PC-9 (cell line): Measurements from ENCODE around the gene GTF3C1. TPM values are rescaled to one million over a fixed set of nuclear protein-coding genes. Genes with fewer than 3 reads are reported as not detected.

Source experiments
- BruUV-seq: library from RNA; stranded (reverse); fragments of 400-500 nt; replicated peaks from 2 replicates; lab custom pipeline; 2021; lab: Mats Ljungman, UMichigan
- CTCF ChIA-PET: fragments of 300-600 bp; sonication (Branson Sonifier 250); formaldehyde crosslinking; loops from one replicate; lab custom pipeline; 2022; ENCODE audit warnings: antibody characterized with exemption; lab: Charles Lee
- POLR2A ChIA-PET: fragments of 300-600 bp; sonication (Branson Sonifier 250); formaldehyde crosslinking; loops from one replicate; lab custom pipeline; 2022; ENCODE audit warnings: antibody characterized with exemption; ENCODE audit not compliant: unreplicated experiment; lab: Charles Lee
- DNase-seq, 2 experiments: peaks; one replicate each; pipeline versions ENCODE4 v3.0.0 to v3.0.0-alpha.2; 2015 to 2022; ENCODE audit warnings: mixed read lengths in 1 of 2
- H2AFZ ChIP-seq: fragments of 200-600 bp; sonication (generic); 2 replicates; pipeline ENCODE4 v1.8.1; 2017; ENCODE audit warnings: antibody characterized with exemption
- H3F3A ChIP-seq: fragments of 200-600 bp; sonication (generic); 2 replicates; pipeline ENCODE4 v1.8.1; 2017; ENCODE audit warnings: antibody characterized with exemption, mild to moderate bottlenecking, low read depth; ENCODE audit not compliant: insufficient read depth
- H3K27ac ChIP-seq: fragments of 200-600 bp; sonication (generic); 2 replicates; pipeline ENCODE4 v1.6.1; 2016; ENCODE audit warnings: mixed run types
- H3K27me3 ChIP-seq: fragments of 200-600 bp; sonication (generic); 2 replicates; pipeline ENCODE4 v1.6.1; 2016; ENCODE audit warnings: low read depth, mixed run types; ENCODE audit not compliant: insufficient read depth
- H3K36me3 ChIP-seq: fragments of 200-600 bp; sonication (generic); 2 replicates; pipeline ENCODE4 v1.6.1; 2016; ENCODE audit warnings: low read depth, mixed run types
- H3K4me1 ChIP-seq: fragments of 200-600 bp; sonication (generic); replicated peaks from 2 replicates; pipeline ENCODE4 v1.6.1; 2016; ENCODE audit warnings: mixed run types; ENCODE audit not compliant: insufficient read depth
- H3K4me2 ChIP-seq: fragments of 200-600 bp; sonication (generic); 2 replicates; pipeline ENCODE4 v1.6.1; 2017; ENCODE audit warnings: mixed run types
- H3K4me3 ChIP-seq: fragments of 200-600 bp; sonication (generic); 2 replicates; pipeline ENCODE4 v1.6.1; 2016; ENCODE audit warnings: mixed run types
- H3K79me2 ChIP-seq: fragments of 200-600 bp; sonication (generic); 2 replicates; pipeline ENCODE4 v1.6.1; 2017; ENCODE audit warnings: low read depth, mixed run types
- H3K9me2 ChIP-seq: fragments of 200-600 bp; sonication (generic); 2 replicates; pipeline ENCODE4 v1.8.1; 2017; ENCODE audit warnings: mild to moderate bottlenecking; ENCODE audit not compliant: insufficient read depth
- H3K9me3 ChIP-seq: fragments of 200-600 bp; sonication (generic); 2 replicates; pipeline ENCODE4 v1.8.1; 2016; ENCODE audit warnings: low read depth; ENCODE audit not compliant: insufficient read depth
- H4K20me1 ChIP-seq: fragments of 200-600 bp; sonication (generic); 2 replicates; pipeline ENCODE4 v1.8.1; 2017; ENCODE audit not compliant: insufficient read depth
- EZH2 ChIP-seq: fragments of 200-600 bp; sonication (generic); IDR thresholded peaks from 2 replicates; pipeline ENCODE4 v1.8.0; 2017; ENCODE audit warnings: antibody characterized with exemption, low read depth
- intact Hi-C: fragments of 100-400 bp; cut with micrococcal nuclease; formaldehyde crosslinking; loops from one replicate; pipeline ENCODE4 v1.10.0; 2022; ENCODE audit not compliant: unreplicated experiment
- total RNA-seq: library from RNA; stranded (reverse); gene quantifications from 2 replicates; pipeline ENCODE4 v1.2.3, GENCODE V29; 2021
- TF ChIP-seq, protein P1 (sequence below): fragments of 200-600 bp; sonication (generic); conservative IDR thresholded peaks from 2 replicates; pipeline ENCODE4 v1.6.1; 2017; ENCODE audit warnings: mixed run types, antibody characterized with exemption, mild to moderate bottlenecking, moderate library complexity

GTF3C1 gene
- total RNA-seq, 1 experiment from 2014 or later, result 118 TPM

DNA sequence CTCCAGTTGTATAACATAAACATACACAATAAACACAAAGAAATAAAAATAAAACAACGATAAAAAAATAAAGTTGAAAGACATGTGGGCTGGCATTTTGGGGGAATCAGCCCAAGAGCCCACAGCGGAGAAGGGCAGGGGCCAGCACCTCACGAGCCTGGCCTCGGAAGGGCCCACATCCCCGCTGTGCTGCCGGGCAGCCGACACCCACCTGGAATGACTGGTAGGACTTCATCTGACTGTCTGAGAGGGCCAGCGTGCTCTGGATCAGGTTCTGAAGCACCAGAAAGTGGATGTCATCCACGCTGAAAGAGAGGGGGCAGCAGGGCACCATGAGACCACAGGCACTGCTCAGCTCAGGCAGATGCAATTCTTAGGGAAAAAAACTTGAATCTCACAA is 73.5 kb downstream of the GTF3C1 start:
- Histone ChIP-seq H4K20me1 (no peaks in the 10 kb centered on the region), H3K4me3 (no peak overlapping the region), H3K27me3 (no peaks in the 10 kb centered on the region), H3K36me3 (peaks cover 40% of the 10 kb centered on the region), H3K27ac (no peak overlapping the region), H3K79me2 (no peaks in the 10 kb centered on the region), H3F3A (no peaks in the 10 kb centered on the region), H3K4me1 (no peaks in the 10 kb centered on the region), H3K4me2 (no peak overlapping the region), H2AFZ (no peak overlapping the region), H3K9me2 (no peaks in the 10 kb centered on the region), H3K9me3 (no peaks in the 10 kb centered on the region)
- intact Hi-C loops, result no loop called here
- TF ChIP-seq EZH2, result no peak
- TF ChIP-seq, protein P1, sequence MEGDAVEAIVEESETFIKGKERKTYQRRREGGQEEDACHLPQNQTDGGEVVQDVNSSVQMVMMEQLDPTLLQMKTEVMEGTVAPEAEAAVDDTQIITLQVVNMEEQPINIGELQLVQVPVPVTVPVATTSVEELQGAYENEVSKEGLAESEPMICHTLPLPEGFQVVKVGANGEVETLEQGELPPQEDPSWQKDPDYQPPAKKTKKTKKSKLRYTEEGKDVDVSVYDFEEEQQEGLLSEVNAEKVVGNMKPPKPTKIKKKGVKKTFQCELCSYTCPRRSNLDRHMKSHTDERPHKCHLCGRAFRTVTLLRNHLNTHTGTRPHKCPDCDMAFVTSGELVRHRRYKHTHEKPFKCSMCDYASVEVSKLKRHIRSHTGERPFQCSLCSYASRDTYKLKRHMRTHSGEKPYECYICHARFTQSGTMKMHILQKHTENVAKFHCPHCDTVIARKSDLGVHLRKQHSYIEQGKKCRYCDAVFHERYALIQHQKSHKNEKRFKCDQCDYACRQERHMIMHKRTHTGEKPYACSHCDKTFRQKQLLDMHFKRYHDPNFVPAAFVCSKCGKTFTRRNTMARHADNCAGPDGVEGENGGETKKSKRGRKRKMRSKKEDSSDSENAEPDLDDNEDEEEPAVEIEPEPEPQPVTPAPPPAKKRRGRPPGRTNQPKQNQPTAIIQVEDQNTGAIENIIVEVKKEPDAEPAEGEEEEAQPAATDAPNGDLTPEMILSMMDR, result no peak
- no peak for DNase-seq
- ChIA-PET POLR2A (no interaction called here), CTCF (no interaction called here)
- BruUV-seq, result no TSS peak

DNA sequence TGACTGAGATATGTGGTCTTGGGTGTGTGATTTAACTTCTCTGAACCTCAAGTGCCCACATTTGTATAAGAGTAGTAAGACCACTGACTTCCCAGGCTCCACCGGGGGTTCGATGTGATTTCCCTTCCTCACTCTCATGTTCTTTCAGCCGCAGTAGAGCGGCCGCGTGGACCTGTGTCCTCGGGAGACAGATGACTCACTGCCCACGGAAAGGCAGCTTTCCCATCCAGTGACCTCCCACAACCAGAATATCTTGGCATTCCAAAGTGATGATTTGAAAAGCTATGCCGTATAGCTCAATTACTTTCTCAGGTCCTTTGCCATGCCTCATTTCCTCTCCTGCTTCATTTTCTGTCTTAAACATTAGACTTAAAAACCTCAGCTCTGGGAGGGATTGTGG is 74.2 kb downstream of the GTF3C1 start:
- no peak overlapping the region for H3K27ac ChIP-seq
- intact Hi-C loops, result no loop called here

DNA sequence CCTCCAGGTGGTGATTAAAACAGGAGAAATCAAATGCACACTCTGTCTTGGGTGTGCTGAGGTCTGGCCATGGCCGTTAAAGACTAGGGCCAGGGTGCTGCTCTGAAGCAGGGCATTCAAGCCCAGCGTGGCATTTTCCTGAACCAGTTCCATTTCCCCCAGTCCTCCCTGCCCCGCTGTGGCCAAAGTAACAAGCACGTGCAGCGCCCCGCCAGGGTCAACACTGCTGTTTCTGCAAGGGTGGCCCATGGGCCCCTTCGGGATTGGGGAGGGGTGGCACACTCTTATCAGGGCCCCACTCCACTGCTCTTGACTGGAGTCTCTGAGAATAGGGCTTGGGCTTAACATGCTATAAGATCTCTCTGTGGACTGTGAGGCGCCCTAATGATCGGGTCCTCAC is 74.8 kb downstream of the GTF3C1 start:
- intact Hi-C loops, result no loop called here
- Histone ChIP-seq H3K9me2 (no peaks in the 10 kb centered on the region), H3K4me1 (no peaks in the 10 kb centered on the region), H4K20me1 (peaks cover 1% of the 10 kb centered on the region; the same call in 1 of the 2 replicates), H3K9me3 (no peaks in the 10 kb centered on the region), H3K4me2 (no peak overlapping the region), H2AFZ (no peak overlapping the region), H3K27me3 (no peaks in the 10 kb centered on the region), H3K79me2 (no peaks in the 10 kb centered on the region), H3K36me3 (peaks cover 28% of the 10 kb centered on the region), H3K4me3 (no peak overlapping the region), H3F3A (no peaks in the 10 kb centered on the region), H3K27ac (no peak overlapping the region)
- no TSS peak for BruUV-seq
- POLR2A ChIA-PET, result no interaction called here
- no peak for DNase-seq
- CTCF ChIA-PET, result no interaction called here
- TF ChIP-seq, protein P1, result no peak
- no peak for TF ChIP-seq EZH2

More for the DNA sequence above, 74.2 kb downstream of the GTF3C1 start:
- ChIA-PET POLR2A (interaction anchor here (0.6 kb wide), 1 partner anchor 74 kb away, joined by 3 read pairs; the partner anchor contains the start of gene KATNIP), CTCF (interaction anchor here (0.6 kb wide), 1 partner anchor 77 kb away, joined by 4 read pairs; no protein-coding TSS in a partner anchor)
- TF ChIP-seq EZH2, result no peak
- TF ChIP-seq, protein P1, result no peak
- no peaks in the 10 kb centered on the region for H3F3A ChIP-seq
- peaks cover 33% of the 10 kb centered on the region for H3K36me3 ChIP-seq
- no peaks in the 10 kb centered on the region for H3K4me1 ChIP-seq
- no peaks in the 10 kb centered on the region for H3K9me3 ChIP-seq
- no peak overlapping the region for H3K4me3 ChIP-seq
- H3K4me2 ChIP-seq, result no peak overlapping the region
- no peak for DNase-seq
- BruUV-seq, result no TSS peak
- no peaks in the 10 kb centered on the region for H3K27me3 ChIP-seq
- H3K9me2 ChIP-seq, result no peaks in the 10 kb centered on the region
- H2AFZ ChIP-seq, result no peak overlapping the region
- H4K20me1 ChIP-seq, result no peaks in the 10 kb centered on the region
- no peaks in the 10 kb centered on the region for H3K79me2 ChIP-seq
